Activated T-helper 17 cell treated with anti-CD3 and anti-CD28 coated beads, Interleukin-2, amount 50 U/mL, for 72 hours (primary cell): ENCODE measurements around the gene FOXE1. TPM values are rescaled to one million over a fixed set of nuclear protein-coding genes. Genes with fewer than 3 reads are reported as not detected.

Experiments
- ATAC-seq: fragments of 150-1000 bp; cut with Tn5 transposase; replicated peaks from 2 replicates; pipeline ENCODE4 v1.10.0; 2021; ENCODE audit warnings: mild to moderate bottlenecking, moderate library complexity
- H3K27ac Mint-ChIP-seq: one replicate; pipeline ENCODE4 v1.8.0; 2022; ENCODE audit warnings: mixed read lengths
- H3K27me3 Mint-ChIP-seq: one replicate; pipeline ENCODE4 v1.8.0; 2022; ENCODE audit warnings: mixed read lengths
- H3K36me3 Mint-ChIP-seq: one replicate; pipeline ENCODE4 v1.8.0; 2022; ENCODE audit warnings: low read depth, mild to moderate bottlenecking, mixed read lengths
- H3K4me1 Mint-ChIP-seq: one replicate; pipeline ENCODE4 v1.8.0; 2022; ENCODE audit warnings: mixed read lengths
- H3K4me3 Mint-ChIP-seq: one replicate; pipeline ENCODE4 v1.8.0; 2022; ENCODE audit warnings: mild to moderate bottlenecking, mixed read lengths
- H3K9me3 Mint-ChIP-seq: one replicate; pipeline ENCODE4 v1.8.0; 2022; ENCODE audit warnings: mixed read lengths
- total RNA-seq, 2 donors: library from RNA; stranded (reverse); gene quantifications; one replicate each; pipeline ENCODE4 v1.2.3, GENCODE V29; 2022

Gene FOXE1
- total RNA-seq, 2 donors from 2014 or later = not detected

DNA sequence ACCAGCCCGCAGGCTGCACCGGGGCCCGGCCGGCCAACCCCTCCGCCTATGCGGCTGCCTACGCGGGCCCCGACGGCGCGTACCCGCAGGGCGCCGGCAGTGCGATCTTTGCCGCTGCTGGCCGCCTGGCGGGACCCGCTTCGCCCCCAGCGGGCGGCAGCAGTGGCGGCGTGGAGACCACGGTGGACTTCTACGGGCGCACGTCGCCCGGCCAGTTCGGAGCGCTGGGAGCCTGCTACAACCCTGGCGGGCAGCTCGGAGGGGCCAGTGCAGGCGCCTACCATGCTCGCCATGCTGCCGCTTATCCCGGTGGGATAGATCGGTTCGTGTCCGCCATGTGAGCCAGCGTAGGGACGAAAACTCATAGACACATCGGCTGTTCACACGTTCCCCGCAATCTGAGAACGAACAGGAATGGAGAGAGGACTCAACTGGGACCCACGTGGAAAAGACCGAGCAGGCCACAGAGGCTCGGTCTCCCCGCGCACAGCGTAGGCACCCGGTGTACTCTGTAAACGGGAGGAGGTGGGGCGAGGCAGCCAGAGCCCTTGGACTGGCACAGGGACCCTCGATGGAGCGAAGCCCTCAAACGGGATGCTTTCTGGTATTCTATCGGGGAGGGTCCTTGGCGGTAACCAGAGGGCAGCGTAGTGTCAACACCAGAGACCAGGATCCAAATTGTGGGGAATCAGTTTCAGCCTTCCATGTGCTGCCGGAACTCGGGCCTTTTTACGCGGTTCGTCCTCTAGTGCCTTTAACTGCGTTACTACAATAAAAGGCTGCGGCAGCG lies 1.9 kb downstream of the FOXE1 start:
- Mint-ChIP-seq H3K4me1 (peaks cover 4% of the 10 kb centered on the region), H3K27me3 (peaks cover 60% of the 10 kb centered on the region), H3K9me3 (no peaks in the 10 kb centered on the region), H3K27ac (no peak overlapping the region), H3K36me3 (no peaks in the 10 kb centered on the region), H3K4me3 (no peak overlapping the region)
- ATAC-seq = no peak

DNA sequence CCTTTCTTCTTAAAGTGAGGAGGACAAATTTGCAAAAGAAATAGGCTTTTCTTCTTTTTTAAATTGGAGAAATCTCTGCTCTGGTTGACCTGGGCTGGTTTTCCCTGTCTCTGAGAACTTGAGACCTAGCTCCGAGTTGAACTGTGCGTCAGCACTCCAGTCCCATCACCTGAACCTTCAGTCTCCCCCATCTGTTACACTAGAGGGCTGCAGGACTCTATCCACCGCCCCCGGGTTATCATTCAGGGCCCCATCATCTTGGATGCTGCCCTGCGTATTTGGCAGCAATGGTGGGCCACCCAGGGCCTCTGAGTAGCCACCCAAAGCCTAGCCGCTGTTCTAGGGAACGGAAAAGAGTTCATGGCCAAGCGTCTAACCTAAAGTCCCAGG lies 2.5 kb downstream of the FOXE1 start:
- no peaks in the 10 kb centered on the region for H3K36me3 Mint-ChIP-seq
- H3K27me3 Mint-ChIP-seq = peaks cover 58% of the 10 kb centered on the region
- H3K9me3 Mint-ChIP-seq = no peaks in the 10 kb centered on the region
- H3K4me1 Mint-ChIP-seq = peaks cover 4% of the 10 kb centered on the region
- no peak for ATAC-seq
- H3K4me3 Mint-ChIP-seq = no peak overlapping the region
- H3K27ac Mint-ChIP-seq = no peak overlapping the region

DNA sequence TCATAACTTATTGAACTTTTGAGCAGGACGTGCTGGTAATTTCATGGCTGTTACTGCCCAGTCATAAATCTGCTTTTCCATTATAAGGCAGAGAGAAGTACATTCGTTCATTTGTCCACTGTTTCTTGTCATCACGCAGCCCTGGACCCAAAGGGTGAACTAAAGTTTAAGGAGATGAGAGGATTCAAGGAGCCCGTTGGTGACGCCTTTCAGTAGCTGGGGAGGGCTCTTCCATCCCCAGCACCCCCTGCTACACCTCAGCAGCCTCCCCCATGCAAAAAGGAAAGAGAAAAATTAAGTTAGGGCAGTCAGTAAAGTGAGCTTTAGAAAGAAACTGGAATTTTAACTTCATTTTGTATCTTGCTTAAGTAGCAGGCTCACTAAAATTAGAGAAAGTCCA lies 2.9 kb downstream of the FOXE1 start:
- ATAC-seq = no peak
- Mint-ChIP-seq H3K36me3 (no peaks in the 10 kb centered on the region), H3K27me3 (peaks cover 56% of the 10 kb centered on the region), H3K4me1 (peaks cover 4% of the 10 kb centered on the region), H3K27ac (no peak overlapping the region), H3K4me3 (no peak overlapping the region), H3K9me3 (no peaks in the 10 kb centered on the region)

DNA sequence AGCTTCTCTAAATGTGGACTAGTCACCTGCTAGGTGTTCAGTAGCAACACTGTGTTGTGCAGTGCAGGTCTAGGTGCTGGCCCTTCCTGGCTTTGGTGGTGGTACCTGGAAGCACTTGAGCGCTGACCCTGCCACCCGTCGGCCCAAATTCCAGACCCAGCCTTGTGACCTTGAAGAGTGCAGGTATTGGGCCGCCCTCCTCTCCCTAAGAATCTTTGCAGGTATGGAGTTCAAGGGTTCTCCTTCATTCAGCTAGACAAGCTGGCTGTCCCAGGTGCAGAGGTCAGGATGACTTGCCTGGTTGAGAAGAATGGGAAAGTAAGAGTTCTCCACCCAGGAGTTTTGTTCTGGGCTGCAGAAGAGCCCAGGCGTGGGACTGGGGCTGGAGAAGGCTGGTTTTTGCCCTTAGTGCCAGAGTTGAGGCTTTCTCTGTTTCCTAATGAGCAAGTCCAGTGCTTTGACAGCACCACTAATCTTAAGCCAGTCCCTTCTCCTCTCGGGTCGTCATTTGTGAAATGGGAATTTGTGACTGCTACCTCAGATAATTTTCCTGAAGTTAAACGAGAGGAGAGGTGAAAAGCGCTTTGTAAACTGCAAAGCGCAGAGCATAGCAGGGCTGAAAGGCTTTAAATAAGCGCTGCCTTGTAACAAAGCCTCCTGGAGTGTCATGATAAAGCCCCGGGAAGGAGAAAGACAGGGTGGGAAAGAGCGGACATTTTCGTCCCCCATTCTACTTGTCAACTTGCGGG lies 4.0 kb downstream of the FOXE1 start:
- no peaks in the 10 kb centered on the region for H3K36me3 Mint-ChIP-seq
- peaks cover 64% of the 10 kb centered on the region for H3K27me3 Mint-ChIP-seq
- peak overlapping the region; percentile 36 for H3K4me3 Mint-ChIP-seq
- H3K9me3 Mint-ChIP-seq = no peaks in the 10 kb centered on the region
- no peak overlapping the region for H3K27ac Mint-ChIP-seq
- no peak for ATAC-seq
- H3K4me1 Mint-ChIP-seq = peaks cover 4% of the 10 kb centered on the region

DNA sequence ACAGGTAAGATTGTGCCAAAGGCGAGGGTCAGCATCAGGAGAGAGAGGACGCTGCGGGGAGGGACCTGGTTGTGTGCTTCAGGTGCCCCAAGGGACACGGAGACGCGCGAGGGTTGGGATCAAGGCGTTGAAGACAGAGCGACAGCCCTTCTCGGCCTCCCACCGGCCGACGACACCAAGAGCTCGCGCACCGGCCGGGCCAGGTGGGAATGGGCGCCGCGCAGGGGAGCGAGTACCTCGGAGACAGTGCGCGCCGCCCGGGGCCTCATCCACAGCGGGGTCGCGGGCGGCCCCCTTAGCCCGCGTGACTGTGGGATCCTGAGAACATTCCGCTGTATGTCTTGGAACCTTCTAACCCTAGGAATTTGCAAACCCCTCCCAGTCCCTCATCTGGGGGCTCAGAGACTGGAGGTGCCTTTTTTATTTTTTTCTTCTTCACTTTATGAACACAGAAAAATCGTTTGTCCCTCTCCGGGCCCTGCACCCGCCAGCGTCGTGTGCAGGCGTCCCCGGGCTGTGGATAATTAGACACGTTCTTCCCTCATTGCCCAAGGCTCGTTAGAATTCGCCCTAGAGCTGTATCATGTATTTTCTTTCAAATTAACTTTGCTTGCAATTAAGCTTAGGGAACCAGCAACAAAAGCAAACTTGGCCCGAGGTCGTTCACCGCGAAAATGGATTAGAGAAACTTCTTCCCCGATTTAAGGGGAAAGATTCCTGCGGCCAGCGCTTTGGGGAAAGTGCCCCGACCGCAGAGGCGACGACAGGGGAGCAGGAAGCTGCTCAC lies 4.8 kb downstream of the FOXE1 start:
- Mint-ChIP-seq H3K36me3 (no peaks in the 10 kb centered on the region), H3K27me3 (peaks cover 61% of the 10 kb centered on the region), H3K4me1 (no peaks in the 10 kb centered on the region), H3K4me3 (peak overlapping the region; percentile 36), H3K27ac (no peak overlapping the region), H3K9me3 (no peaks in the 10 kb centered on the region)
- ATAC-seq = no peak

DNA sequence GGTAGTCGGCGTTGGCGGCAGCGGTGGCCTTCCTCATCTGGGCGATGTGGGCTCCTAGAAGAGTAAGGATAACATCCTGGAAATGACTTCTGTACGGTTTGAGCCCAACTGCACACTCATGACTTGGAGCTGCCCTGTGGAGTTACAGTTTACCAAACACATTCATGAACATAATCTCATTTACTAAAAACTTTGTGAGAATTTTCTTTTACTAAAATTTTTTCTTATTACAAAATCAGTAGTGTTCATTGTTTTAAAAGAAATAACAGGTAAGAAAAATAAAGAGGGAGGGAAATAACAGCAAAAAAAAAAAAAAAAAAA lies 5.3 kb downstream of the FOXE1 start:
- no peaks in the 10 kb centered on the region for H3K36me3 Mint-ChIP-seq
- no peaks in the 10 kb centered on the region for H3K4me1 Mint-ChIP-seq
- no peaks in the 10 kb centered on the region for H3K9me3 Mint-ChIP-seq
- peak overlapping the region; percentile 21 for H3K4me3 Mint-ChIP-seq
- ATAC-seq = no peak
- H3K27me3 Mint-ChIP-seq = peaks cover 61% of the 10 kb centered on the region
- no peak overlapping the region for H3K27ac Mint-ChIP-seq

DNA sequence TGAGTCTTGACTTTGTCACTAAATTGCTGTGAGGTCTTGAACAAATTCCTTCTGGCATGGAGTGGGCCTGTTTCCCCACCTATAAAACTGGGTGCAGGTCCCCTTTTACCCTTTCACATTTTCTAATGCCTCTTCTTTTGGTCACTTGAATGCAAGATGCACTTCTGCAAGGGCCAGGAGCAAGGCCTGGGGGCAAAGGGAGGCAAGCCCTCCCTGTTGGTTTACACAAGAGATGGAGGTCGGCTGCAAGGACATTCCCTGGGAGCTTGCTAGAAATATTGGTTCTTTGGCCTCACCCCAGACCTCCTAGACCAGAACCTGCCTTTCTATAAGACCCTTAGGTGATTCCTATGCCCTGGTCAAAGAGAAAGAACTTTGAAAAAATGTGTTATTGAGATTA lies 5.8 kb downstream of the FOXE1 start:
- Mint-ChIP-seq H3K27ac (no peak overlapping the region), H3K36me3 (no peaks in the 10 kb centered on the region), H3K4me1 (no peaks in the 10 kb centered on the region), H3K27me3 (peaks cover 61% of the 10 kb centered on the region), H3K4me3 (no peak overlapping the region), H3K9me3 (no peaks in the 10 kb centered on the region)
- ATAC-seq = no peak

DNA sequence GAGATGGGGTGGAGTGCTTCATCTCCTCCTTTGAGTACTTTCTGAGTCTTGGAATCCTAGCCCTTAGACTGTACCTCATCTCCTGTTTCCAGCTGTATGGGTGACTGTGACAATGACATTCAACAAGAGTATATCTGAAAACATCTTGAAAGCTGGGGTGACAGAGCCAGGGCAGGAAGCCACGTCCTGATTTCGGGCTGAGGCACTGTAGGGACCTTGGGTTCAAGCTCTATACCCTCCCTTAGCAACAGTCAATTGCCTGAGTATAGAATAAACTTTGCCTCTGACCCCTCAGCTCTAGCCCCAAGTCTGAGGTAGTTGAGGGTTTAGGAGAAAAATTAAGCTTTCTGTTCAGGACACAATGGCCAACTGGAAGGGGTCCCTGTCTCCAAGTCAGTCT lies 6.3 kb downstream of the FOXE1 start:
- Mint-ChIP-seq H3K4me1 (no peaks in the 10 kb centered on the region), H3K27ac (no peak overlapping the region), H3K36me3 (no peaks in the 10 kb centered on the region), H3K27me3 (peaks cover 58% of the 10 kb centered on the region), H3K9me3 (no peaks in the 10 kb centered on the region), H3K4me3 (no peak overlapping the region)
- no peak for ATAC-seq

DNA sequence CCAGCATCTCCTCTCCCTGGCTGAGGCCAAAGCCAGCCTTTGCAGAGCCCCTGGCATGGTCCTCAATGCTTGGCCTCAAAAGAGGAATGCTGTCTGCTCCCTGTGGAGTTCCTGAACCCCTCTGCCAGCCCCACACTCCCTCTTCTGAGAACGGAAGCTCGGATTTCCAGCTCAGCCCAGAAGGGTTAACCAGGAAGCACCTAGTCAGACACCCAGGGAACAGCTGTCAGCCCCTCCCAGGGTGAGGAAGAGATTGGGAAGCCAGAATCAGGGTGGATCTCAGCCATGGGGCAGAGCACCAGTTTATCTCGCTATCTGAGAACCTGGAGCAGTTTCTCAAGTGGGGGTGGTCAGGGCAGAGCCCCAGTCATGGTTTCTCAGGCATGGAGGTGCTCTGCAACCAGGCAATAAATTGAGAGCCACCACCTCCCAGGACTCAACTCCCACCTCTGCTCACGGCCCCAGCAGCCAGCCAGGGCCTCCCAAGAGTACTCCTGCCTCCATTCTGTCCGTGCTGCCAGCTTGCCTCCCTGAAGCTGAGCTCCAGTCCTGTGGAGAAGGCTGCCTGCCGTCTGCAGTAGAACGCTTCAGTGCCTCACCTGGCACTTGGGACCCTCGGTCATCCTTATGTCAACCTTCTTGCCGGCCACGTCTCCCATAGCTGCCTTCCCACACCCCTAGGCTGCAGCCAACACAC lies 7.6 kb downstream of the FOXE1 start:
- peaks cover 1% of the 10 kb centered on the region for H3K9me3 Mint-ChIP-seq
- H3K4me3 Mint-ChIP-seq = no peak overlapping the region
- H3K36me3 Mint-ChIP-seq = no peaks in the 10 kb centered on the region
- H3K27ac Mint-ChIP-seq = no peak overlapping the region
- peaks cover 53% of the 10 kb centered on the region for H3K27me3 Mint-ChIP-seq
- no peak for ATAC-seq
- H3K4me1 Mint-ChIP-seq = no peaks in the 10 kb centered on the region

DNA sequence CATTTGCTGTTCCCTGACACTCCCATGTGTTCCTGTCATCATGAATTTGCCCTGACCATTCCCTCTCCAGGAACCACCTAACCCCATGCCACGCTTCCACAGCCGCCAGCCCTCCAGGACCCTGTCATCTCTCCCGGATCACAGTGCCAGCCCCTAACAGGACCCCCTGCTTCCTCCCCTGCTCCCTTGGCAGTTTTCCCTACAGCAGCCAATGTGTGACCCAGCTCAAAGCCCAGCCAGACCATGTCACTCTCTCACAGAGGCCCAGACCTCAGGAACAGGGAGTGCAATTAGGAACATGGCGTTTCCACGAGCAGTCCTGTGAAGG lies 8.1 kb downstream of the FOXE1 start:
- Mint-ChIP-seq H3K36me3 (no peaks in the 10 kb centered on the region), H3K4me3 (no peak overlapping the region), H3K27me3 (peaks cover 48% of the 10 kb centered on the region), H3K9me3 (peaks cover 6% of the 10 kb centered on the region), H3K27ac (no peak overlapping the region), H3K4me1 (no peaks in the 10 kb centered on the region)
- no peak for ATAC-seq

DNA sequence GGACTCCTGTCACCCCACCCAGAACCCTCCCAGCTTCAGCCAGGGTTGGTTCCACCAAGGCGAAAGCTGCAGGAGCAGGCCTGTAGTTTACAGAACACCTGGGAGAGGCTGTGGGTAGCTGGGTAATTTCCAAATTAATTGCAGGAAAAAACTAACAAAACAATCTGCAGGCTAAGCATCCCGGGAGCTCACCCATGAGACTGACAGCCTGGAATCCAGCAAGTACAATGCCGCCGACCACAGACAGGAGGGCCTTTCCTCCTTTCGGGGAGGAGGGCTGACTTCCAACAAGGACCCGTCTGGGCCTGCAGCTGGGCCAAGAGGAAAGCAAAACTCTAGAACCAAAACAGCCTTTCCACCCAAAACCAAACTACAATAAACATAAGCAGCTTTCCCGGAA lies 10.3 kb downstream of the FOXE1 start:
- no peaks in the 10 kb centered on the region for H3K4me1 Mint-ChIP-seq
- H3K27ac Mint-ChIP-seq = no peak overlapping the region
- peaks cover 40% of the 10 kb centered on the region for H3K27me3 Mint-ChIP-seq

DNA sequence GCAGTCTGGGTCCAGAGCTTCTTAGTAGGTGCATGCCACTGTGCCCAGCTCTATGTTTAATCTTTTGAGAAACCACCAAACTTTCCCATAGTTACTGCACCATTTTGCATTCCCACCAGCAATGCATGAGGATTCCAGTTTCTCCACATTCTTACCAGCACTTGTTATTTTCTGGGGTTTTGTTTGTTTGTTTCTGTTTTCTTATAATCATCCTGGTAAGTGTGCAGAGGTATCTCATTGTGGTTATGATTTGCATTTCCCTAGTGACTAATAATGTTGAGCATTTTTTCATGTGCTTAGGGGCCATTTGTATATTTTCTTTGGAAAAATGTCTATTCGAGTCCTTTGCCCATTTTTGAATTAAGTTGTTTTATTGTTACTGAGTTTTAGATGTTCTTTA lies 11.4 kb downstream of the FOXE1 start:
- no peak for ATAC-seq
- Mint-ChIP-seq H3K4me1 (no peaks in the 10 kb centered on the region), H3K9me3 (peaks cover 15% of the 10 kb centered on the region), H3K4me3 (no peak overlapping the region), H3K27me3 (peaks cover 38% of the 10 kb centered on the region), H3K27ac (no peak overlapping the region), H3K36me3 (no peaks in the 10 kb centered on the region)

More for the DNA sequence above, 10.3 kb downstream of the FOXE1 start:
- peaks cover 15% of the 10 kb centered on the region for H3K9me3 Mint-ChIP-seq
- ATAC-seq = no peak
- H3K36me3 Mint-ChIP-seq = no peaks in the 10 kb centered on the region
- no peak overlapping the region for H3K4me3 Mint-ChIP-seq

DNA sequence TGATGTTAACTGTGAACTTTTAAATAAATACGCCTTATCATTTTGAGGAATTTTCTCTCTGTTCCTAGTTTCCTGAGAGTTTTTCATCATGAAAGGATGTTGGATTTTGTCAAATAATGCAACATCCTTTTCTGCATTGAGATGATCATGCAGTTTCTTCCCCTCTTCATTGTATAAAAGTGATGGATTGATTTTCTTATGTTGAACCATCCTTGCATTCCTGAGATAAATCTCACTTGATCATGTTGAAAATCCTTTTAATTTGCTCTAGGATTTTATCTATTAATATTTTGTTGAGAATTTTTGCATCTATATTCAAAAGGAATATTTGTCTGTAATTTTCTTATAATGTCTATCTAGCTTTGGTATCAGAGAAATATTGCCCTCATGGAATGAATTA lies 13.3 kb downstream of the FOXE1 start:
- no peak overlapping the region for H3K27ac Mint-ChIP-seq
- no peak for ATAC-seq
- H3K27me3 Mint-ChIP-seq = peaks cover 28% of the 10 kb centered on the region
- H3K36me3 Mint-ChIP-seq = no peaks in the 10 kb centered on the region
- H3K4me1 Mint-ChIP-seq = no peaks in the 10 kb centered on the region
- no peak overlapping the region for H3K4me3 Mint-ChIP-seq
- peaks cover 15% of the 10 kb centered on the region for H3K9me3 Mint-ChIP-seq

DNA sequence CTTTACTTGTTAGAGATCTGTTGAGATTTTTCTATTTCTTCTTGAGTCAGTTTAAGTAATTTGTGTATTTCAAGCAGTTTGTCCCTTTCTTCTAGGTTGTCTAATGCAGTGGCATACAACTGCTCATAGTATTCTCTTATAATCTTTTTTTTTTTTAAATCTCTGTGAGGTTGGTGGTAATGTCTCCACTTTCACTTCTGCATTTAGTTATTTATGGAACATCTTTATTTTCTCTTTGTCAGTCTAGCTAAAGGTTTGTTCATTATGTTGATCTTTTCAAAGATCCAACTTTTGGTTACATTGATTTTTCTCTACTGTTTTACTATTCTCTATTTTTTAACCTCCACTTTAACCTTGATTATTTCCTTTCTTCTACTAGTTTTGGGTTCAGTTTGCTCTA lies 13.8 kb downstream of the FOXE1 start:
- H3K4me3 Mint-ChIP-seq = no peak overlapping the region
- no peak for ATAC-seq
- no peaks in the 10 kb centered on the region for H3K4me1 Mint-ChIP-seq
- H3K27me3 Mint-ChIP-seq = peaks cover 22% of the 10 kb centered on the region
- no peak overlapping the region for H3K27ac Mint-ChIP-seq
- H3K9me3 Mint-ChIP-seq = peaks cover 15% of the 10 kb centered on the region
- no peaks in the 10 kb centered on the region for H3K36me3 Mint-ChIP-seq
